Measurements from ENCODE around the gene HNF1A. TPM values are rescaled to one million over a fixed set of nuclear protein-coding genes. Genes with fewer than 3 reads are reported as not detected.

Gene HNF1A
- total RNA-seq, 1 donor from 2014 or later: not detected

DNA sequence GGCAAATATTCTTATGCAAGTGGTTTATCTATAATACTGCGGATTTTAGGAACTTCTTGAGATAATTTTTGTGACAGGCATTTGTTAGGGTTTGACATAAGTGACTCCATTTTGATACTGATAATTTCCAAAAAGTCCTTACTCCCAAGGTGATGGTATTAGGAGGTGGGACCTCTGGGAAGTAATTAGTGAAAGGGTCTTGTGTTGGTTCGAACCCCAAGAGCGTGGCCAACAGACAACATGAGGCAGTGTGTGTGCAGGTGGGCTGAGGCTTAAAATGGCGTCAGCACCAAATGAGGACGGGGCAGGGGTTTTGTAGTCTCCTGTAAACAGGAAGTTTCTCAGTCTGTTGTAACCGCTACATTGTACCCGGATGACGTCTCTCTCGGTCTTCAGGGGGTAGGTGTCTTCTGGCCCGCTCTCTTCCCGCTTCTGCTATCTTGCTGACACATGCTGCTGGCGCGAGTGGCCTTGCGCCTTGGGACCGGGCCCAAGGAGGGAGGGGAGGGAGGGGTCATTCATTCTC lies 39.7 kb downstream of the HNF1A start:
- Histone ChIP-seq H3K36me3 (peaks cover 0 to 1% of the 10 kb centered on the region in 2 donors), H3K9me3 (no peaks in the 10 kb centered on the region), H3K27ac (no peak overlapping the region), H3K4me3 (no peak overlapping the region), H3K27me3 (no peaks in the 10 kb centered on the region), H3K4me1 (no peaks in the 10 kb centered on the region)
- TF ChIP-seq CTCF (IDR thresholded peaks at IDR 0.05): no peak
- no peak for DNase-seq (ENCODE audit: low spot score in 2 of 2)
- intact Hi-C loops (cut with DNase I): loop anchor here (5.0 kb wide), 1 partner anchor 371 kb away; no protein-coding TSS in a partner anchor

- intact Hi-C loops (cut with DNase I): loop anchor here (5.0 kb wide), 1 partner anchor 372 kb away; no protein-coding TSS in a partner anchor
- no peaks in the 10 kb centered on the region for H3K9me3 ChIP-seq
- H3K4me3 ChIP-seq: no peak overlapping the region
- no peaks in the 10 kb centered on the region for H3K4me1 ChIP-seq
- H3K27ac ChIP-seq: no peak overlapping the region
- no peaks in the 10 kb centered on the region for H3K36me3 ChIP-seq
- TF ChIP-seq CTCF (IDR thresholded peaks at IDR 0.05): no peak
- no peaks in the 10 kb centered on the region for H3K27me3 ChIP-seq
- DNase-seq (ENCODE audit: low spot score in 2 of 2): no peak
Measured at GRCh38 chr12:121018860-121019617, 40.7 kb downstream of the HNF1A start.

DNA sequence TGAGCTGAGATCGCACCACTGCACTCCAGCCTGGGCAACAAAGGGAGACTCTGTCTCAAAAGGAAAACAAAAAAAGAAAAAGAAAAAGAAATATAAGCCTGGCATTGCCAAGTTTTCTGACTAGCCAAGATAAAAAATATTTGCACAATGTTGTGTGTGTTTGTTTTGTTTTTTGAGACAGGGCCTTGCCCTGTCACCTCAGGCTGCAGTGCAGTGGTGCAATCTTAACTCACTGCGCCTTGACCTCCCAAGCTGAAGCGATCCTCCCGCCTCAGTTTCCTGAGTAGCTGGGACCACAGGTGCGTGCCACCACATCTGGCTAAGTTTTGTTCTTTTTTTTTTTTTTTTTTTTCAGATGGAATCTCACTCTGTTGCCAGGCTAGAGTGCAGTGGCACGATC lies 43.4 kb downstream of the HNF1A start:
- intact Hi-C loops (cut with DNase I): no loop called here
- Histone ChIP-seq H3K9me3 (no peaks in the 10 kb centered on the region), H3K27me3 (no peaks in the 10 kb centered on the region), H3K4me1 (no peaks in the 10 kb centered on the region), H3K4me3 (no peak overlapping the region), H3K27ac (no peak overlapping the region), H3K36me3 (no peaks in the 10 kb centered on the region)
- DNase-seq (ENCODE audit: low spot score in 2 of 2): no peak
- no peak for TF ChIP-seq CTCF (IDR thresholded peaks at IDR 0.05)

DNA sequence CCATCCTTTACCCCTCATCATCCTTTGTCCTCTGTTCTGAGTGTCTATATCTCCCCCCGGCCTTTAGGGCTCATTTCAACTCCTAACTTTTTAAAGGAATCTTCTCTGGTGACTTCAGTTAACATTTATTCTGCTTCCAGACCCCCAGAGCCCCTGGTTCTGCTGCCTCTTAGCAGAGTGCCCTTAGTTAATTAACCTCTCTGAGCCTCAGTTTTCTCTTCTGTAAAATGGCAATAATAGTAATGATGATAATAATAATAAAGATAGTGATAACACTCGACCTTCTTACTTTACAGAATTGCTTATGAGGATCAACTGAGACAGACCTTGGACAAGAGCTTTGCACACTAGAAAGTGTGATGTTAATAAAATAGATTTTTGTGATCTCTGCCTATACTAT lies 44.4 kb downstream of the HNF1A start:
- DNase-seq (ENCODE audit: low spot score in 2 of 2): no peak
- no peak overlapping the region for H3K27ac ChIP-seq
- TF ChIP-seq CTCF (IDR thresholded peaks at IDR 0.05): no peak
- no peaks in the 10 kb centered on the region for H3K27me3 ChIP-seq
- no peaks in the 10 kb centered on the region for H3K36me3 ChIP-seq
- H3K9me3 ChIP-seq: no peaks in the 10 kb centered on the region
- no peaks in the 10 kb centered on the region for H3K4me1 ChIP-seq
- no peak overlapping the region for H3K4me3 ChIP-seq
- intact Hi-C loops (cut with DNase I): no loop called here

DNA sequence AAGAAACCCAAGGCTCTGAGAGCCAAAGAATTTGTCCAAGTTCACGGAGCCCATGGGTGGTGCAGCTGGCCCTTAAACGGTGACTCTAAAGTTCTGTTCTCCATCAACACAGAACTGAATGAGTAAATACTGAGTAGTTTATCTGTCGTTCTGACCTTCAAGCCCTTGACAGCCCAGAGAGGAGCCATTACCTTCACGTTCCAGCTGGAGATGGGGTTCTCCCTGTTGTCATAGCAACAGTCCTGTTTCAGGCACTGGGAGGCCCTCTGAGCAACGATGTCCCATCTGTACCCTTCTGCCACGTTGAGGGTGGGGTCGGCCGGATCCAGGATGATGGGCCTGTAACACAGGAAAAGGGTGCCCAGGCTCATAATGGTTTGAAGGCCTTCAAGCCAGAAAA lies 45.5 kb downstream of the HNF1A start:
- Histone ChIP-seq H3K4me1 (no peaks in the 10 kb centered on the region), H3K27me3 (no peaks in the 10 kb centered on the region), H3K4me3 (no peak overlapping the region), H3K27ac (no peak overlapping the region), H3K9me3 (no peaks in the 10 kb centered on the region), H3K36me3 (no peaks in the 10 kb centered on the region)
- TF ChIP-seq CTCF (IDR thresholded peaks at IDR 0.05): no peak
- no peak for DNase-seq (ENCODE audit: low spot score in 2 of 2)
- intact Hi-C loops (cut with DNase I): no loop called here
